Right renal pelvis (tissue), 4 donors: ENCODE measurements around the gene TMEM258. TPM values are rescaled to one million over a fixed set of nuclear protein-coding genes. Genes with fewer than 3 reads are reported as not detected.

ENCODE experiments used
- DNase-seq, 4 donors: peaks; one replicate each; pipeline ENCODE4 v3.0.0-alpha.2; 2013; ENCODE audit warnings: low read depth in 4 of 4, low spot score in 3 of 4, missing footprints in 1 of 4
- polyA plus RNA-seq, 4 donors: library from polyadenylated mRNA; unstranded; fragments of 120-200 nt; gene quantifications; one replicate each; pipeline ENCODE4 v1.2.1, GENCODE V29; 2013; ENCODE audit not compliant: insufficient read length in 4 of 4

The TMEM258 gene
- polyA plus RNA-seq, 4 donors, result 153 to 199 (median 169) TPM

GRCh38 chr11:61745781-61746441, 46.5 kb downstream of the TMEM258 start:
- no peak for DNase-seq

GRCh38 chr11:61744609-61745156, 47.7 kb downstream of the TMEM258 start:
- DNase-seq, result no peak

DNA sequence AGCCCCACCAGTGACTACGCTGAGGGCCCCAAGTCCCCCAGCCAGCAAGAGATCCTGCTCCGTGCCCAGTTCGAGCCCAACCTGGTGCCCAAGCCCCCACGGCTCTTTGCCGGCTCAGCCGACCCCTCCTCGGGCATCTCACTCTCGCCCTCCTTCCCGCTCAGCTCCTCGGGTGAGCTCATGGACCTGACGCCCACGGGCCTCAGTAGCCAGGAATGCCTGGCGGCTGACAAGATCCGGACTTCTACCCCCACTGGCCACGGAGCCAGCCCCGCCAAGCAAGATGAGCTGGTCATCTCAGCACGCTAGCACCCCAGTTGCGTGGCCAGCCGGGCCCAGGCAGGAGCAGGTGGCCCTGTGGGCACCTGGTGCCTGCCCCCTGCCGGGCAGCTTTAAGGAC, 48.2 kb downstream of the TMEM258 start:
- no peak for DNase-seq

- no peak for DNase-seq
Observed at GRCh38 chr11:61743486-61744095, 48.8 kb downstream of the TMEM258 start.

- no peak for DNase-seq
Observed at GRCh38 chr11:61742391-61742790, 50.0 kb downstream of the TMEM258 start.

DNA sequence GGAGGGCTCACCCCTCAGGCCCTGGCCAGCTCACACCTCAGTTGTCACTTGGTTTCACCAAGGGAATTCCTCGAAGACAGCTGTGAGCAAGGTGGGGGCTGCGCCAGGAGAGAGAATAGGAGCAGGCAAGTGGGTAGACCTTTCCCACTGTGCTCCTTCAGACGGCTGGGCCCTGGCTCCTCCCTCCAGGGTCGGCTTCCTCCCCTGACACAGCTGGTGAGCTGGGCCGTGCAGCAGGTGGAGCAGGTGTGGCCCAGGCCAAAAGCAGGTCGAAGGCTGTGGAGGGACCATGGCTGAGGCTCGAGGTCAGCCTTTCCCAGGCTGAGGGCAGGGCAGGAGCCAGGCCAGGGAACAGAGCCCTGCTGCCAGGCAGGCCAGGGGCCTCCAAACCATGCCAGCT, 52.4 kb downstream of the TMEM258 start:
- no peak for DNase-seq

DNA sequence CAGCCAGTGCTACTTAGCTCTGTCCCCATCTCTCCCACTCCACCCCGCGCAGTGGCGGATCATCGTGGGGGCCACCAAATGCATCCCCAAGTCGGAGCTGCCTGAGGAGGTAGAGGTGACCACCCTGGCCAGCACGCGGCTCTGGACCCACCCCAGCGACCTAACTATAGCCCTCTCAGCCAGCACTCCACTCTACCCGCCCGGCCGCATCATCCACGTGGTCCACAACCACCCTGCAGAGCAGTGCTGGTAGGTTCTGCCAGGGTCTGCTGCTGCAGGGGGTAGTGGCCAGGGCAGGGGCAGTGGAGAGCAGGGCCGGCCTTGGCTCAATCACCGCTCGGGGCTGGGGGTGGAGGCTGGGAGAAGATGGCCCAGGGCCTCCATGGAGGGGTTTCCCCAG, 53.0 kb downstream of the TMEM258 start:
- DNase-seq, result no peak

Other genes with a start within 250 kb of the TMEM258 start
- 1 to 10 TPM; 4.7 to 7.5 (median 5.2) TPM for gene SYT7, start 211.5 kb downstream of the TMEM258 start, polyA plus RNA-seq
- gene DAGLA, start 112.2 kb downstream of the TMEM258 start, polyA plus RNA-seq, result 1 to 10 TPM; 3.3 to 4.7 (median 3.4) TPM
- 10 to 100 TPM; 20.9 to 23.2 (median 21.9) TPM for gene MYRF, start 40.0 kb downstream of the TMEM258 start, polyA plus RNA-seq
- 10 to 100 TPM; 34.4 to 41.0 (median 38.8) TPM for gene FEN1, start 312 bp upstream of the TMEM258 start, polyA plus RNA-seq
- 10 to 100 TPM; 38.1 to 47.0 (median 41.5) TPM for gene FADS1, start 24.4 kb upstream of the TMEM258 start, polyA plus RNA-seq
- gene FADS2, start 35.7 kb upstream of the TMEM258 start, polyA plus RNA-seq, result 100 to 1,000 TPM in 1 of 4 donors, 10 to 100 TPM in 3; 86.1 to 110 (median 94.1) TPM
- gene FADS3, start 98.9 kb upstream of the TMEM258 start, polyA plus RNA-seq, result 10 to 100 TPM; 15.8 to 20.6 (median 18.3) TPM
- 10 to 100 TPM; 19.7 to 29.7 (median 21.9) TPM for gene RAB3IL1, start 125.0 kb upstream of the TMEM258 start, polyA plus RNA-seq
- gene BEST1, start 157.8 kb upstream of the TMEM258 start, polyA plus RNA-seq, result 1 to 10 TPM; 4.1 to 4.8 (median 4.4) TPM
- 1,000 to 10,000 TPM; 2,113 to 2,527 (median 2,145) TPM for gene FTH1, start 175.0 kb upstream of the TMEM258 start, polyA plus RNA-seq